ENCODE data around the gene TLCD3B. TPM values are rescaled to one million over a fixed set of nuclear protein-coding genes. Genes with fewer than 3 reads are reported as not detected.

TLCD3B gene
- total and polyA plus RNA-seq, 4 donors: 0.05 to 0.65 TPM; not detected in 2

- Histone ChIP-seq H3K27me3 (ENCODE audit: control insufficient read depth in 4 of 4, insufficient read depth in 4 of 4, low read length in 3 of 4) (no peaks in the 10 kb centered on the region), H3K27ac (ENCODE audit: low read depth in 1 of 2, low read length in 2 of 2) (no peak overlapping the region), H3K4me3 (ENCODE audit: low read depth in 1 of 3, low read length in 3 of 3) (no peak overlapping the region), H3K9ac (ENCODE audit: low read depth in 1 of 2, low read length in 2 of 2) (no peak overlapping the region), H3K4me1 (ENCODE audit: control insufficient read depth in 4 of 4, insufficient read depth in 4 of 4, low read length in 3 of 4) (peaks cover 2 to 11% (median 7%) of the 10 kb centered on the region in 4 donors), H3K9me3 (ENCODE audit: control insufficient read depth in 4 of 4, low read length in 3 of 4) (no peaks in the 10 kb centered on the region), H3K36me3 (ENCODE audit: control insufficient read depth in 4 of 4, insufficient read depth in 3 of 4, low read depth in 1 of 4, low read length in 3 of 4) (no peaks in the 10 kb centered on the region)
- no peak for TF ChIP-seq MAX (IDR thresholded peaks at IDR 0.05)
- peak in 1 of 2 donors; percentile 8 for TF ChIP-seq RXRA (IDR thresholded peaks at IDR 0.05)
- no peak for TF ChIP-seq JUND (IDR thresholded peaks at IDR 0.05)
- no peak for TF ChIP-seq YY1 (IDR thresholded peaks at IDR 0.05)
- peak; percentile 24 to 64 for TF ChIP-seq RAD21 (IDR thresholded peaks at IDR 0.05)
- TF ChIP-seq CTCF (IDR thresholded peaks at IDR 0.05; ENCODE audit: low read depth, low read length, missing input control): peak; percentile 22
- no peak for TF ChIP-seq EGR1 (IDR thresholded peaks at IDR 0.05; ENCODE audit: low read depth in 2 of 2)
- WGBS: 43% methylated on average over 10 of the region's 10 CpGs
- peak; percentile 67 for DNase-seq (ENCODE audit: low spot score)
These were observed 24.0 kb upstream of the TLCD3B start for GRCh38 chr16:30054959-30055553.

GRCh38 chr16:30054451-30054850 is 23.4 kb upstream of the TLCD3B start:
- peaks cover 2 to 11% (median 7%) of the 10 kb centered on the region in 4 donors for H3K4me1 ChIP-seq (ENCODE audit: control insufficient read depth in 4 of 4, insufficient read depth in 4 of 4, low read length in 3 of 4)
- no peaks in the 10 kb centered on the region for H3K27me3 ChIP-seq (ENCODE audit: control insufficient read depth in 4 of 4, insufficient read depth in 4 of 4, low read length in 3 of 4)
- no peaks in the 10 kb centered on the region for H3K9me3 ChIP-seq (ENCODE audit: control insufficient read depth in 4 of 4, low read length in 3 of 4)
- H3K4me3 ChIP-seq (ENCODE audit: low read depth in 1 of 3, low read length in 3 of 3): no peak overlapping the region
- TF ChIP-seq RAD21 (IDR thresholded peaks at IDR 0.05): no peak
- TF ChIP-seq RXRA (IDR thresholded peaks at IDR 0.05): no peak
- TF ChIP-seq SP1 (IDR thresholded peaks at IDR 0.05): no peak
- TF ChIP-seq GABPA (IDR thresholded peaks at IDR 0.05 in 1 of 2, conservative IDR thresholded peaks at IDR 0.05 in 1 of 2): no peak
- TF ChIP-seq HNF4G (IDR thresholded peaks at IDR 0.05): no peak
- TF ChIP-seq JUND (IDR thresholded peaks at IDR 0.05): no peak
- no peak for TF ChIP-seq FOXA1 (IDR thresholded peaks at IDR 0.05)
- H3K9ac ChIP-seq (ENCODE audit: low read depth in 1 of 2, low read length in 2 of 2): no peak overlapping the region
- no peak overlapping the region for H3K27ac ChIP-seq (ENCODE audit: low read depth in 1 of 2, low read length in 2 of 2)
- H3K36me3 ChIP-seq (ENCODE audit: control insufficient read depth in 4 of 4, insufficient read depth in 3 of 4, low read depth in 1 of 4, low read length in 3 of 4): no peaks in the 10 kb centered on the region
- 83% methylated on average over 8 of the region's 8 CpGs for WGBS
- DNase-seq (ENCODE audit: low spot score): no peak

- H3K9ac ChIP-seq (ENCODE audit: low read depth in 1 of 2, low read length in 2 of 2): no peak overlapping the region
- DNase-seq (ENCODE audit: low spot score): no peak
- TF ChIP-seq RXRA (IDR thresholded peaks at IDR 0.05): no peak
- peak; percentile 14 for TF ChIP-seq SP1 (IDR thresholded peaks at IDR 0.05)
- peak overlapping the region; percentile 4 to 32 for H3K27ac ChIP-seq (ENCODE audit: low read depth in 1 of 2, low read length in 2 of 2)
- peaks cover 2 to 11% (median 7%) of the 10 kb centered on the region in 4 donors for H3K4me1 ChIP-seq (ENCODE audit: control insufficient read depth in 4 of 4, insufficient read depth in 4 of 4, low read length in 3 of 4)
- H3K27me3 ChIP-seq (ENCODE audit: control insufficient read depth in 4 of 4, insufficient read depth in 4 of 4, low read length in 3 of 4): no peaks in the 10 kb centered on the region
- 13% methylated on average over 19 of the region's 19 CpGs for WGBS
- H3K9me3 ChIP-seq (ENCODE audit: control insufficient read depth in 4 of 4, low read length in 3 of 4): no peaks in the 10 kb centered on the region
- peak overlapping the region; percentile 43 to 63 (median 60) for H3K4me3 ChIP-seq (ENCODE audit: low read depth in 1 of 3, low read length in 3 of 3)
- H3K36me3 ChIP-seq (ENCODE audit: control insufficient read depth in 4 of 4, insufficient read depth in 3 of 4, low read depth in 1 of 4, low read length in 3 of 4): no peaks in the 10 kb centered on the region
These were observed 22.4 kb upstream of the TLCD3B start for GRCh38 chr16:30053376-30054015.
